GM18868 (cell line): ENCODE data around the gene ZCCHC14.

Source experiments
- ATAC-seq: cut with Tn5 transposase; IDR thresholded peaks from one replicate; pipeline ENCODE4 v1.9.1; 2021; ENCODE audit warnings: mild to moderate bottlenecking, moderate library complexity; ENCODE audit not compliant: unreplicated experiment

ZCCHC14 gene

GRCh38 chr16:87459027-87459426, 33.8 kb downstream of the ZCCHC14 start:
- no peak for ATAC-seq

GRCh38 chr16:87458424-87458915, 34.4 kb downstream of the ZCCHC14 start:
- ATAC-seq, result no peak

DNA sequence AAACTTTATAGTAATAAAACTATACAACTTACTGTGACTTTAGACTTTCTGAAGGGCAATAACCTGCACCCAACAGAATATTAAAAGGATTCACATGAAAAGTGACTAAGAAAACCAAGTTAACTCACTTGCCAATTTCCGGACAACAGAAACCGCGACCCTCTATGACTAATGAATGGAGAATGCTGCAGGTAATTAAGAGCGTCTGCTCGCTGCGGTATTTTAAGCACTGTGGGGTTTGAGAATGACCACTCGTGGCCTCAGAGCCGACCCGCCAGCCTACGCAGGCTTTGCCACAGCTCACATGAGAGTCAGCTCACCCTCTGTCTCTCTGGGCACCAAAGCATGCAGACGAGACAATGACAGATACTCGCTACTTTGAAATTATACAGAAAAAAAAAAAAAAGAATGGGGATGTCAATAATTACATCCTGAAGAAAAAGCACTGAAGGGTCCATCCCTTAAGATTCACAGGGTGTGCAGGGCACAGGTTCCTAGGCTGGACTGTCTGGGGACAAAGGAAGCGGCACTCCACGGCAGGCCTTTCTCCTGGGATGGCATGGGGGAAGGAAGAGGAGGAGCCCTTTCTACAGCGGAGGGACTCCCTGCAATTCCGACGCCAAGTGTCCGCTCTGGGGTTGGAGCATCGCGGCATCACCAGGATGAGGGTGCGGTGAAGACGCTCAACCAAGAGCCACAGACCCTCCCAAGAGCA, 35.0 kb downstream of the ZCCHC14 start:
- ATAC-seq, result no peak

GRCh38 chr16:87457061-87457611, 35.7 kb downstream of the ZCCHC14 start:
- no peak for ATAC-seq

- no peak for ATAC-seq
Measured at GRCh38 chr16:87454391-87454790, 38.4 kb downstream of the ZCCHC14 start.

- no peak for ATAC-seq
Measured at GRCh38 chr16:87453326-87453725, 39.5 kb downstream of the ZCCHC14 start.

DNA sequence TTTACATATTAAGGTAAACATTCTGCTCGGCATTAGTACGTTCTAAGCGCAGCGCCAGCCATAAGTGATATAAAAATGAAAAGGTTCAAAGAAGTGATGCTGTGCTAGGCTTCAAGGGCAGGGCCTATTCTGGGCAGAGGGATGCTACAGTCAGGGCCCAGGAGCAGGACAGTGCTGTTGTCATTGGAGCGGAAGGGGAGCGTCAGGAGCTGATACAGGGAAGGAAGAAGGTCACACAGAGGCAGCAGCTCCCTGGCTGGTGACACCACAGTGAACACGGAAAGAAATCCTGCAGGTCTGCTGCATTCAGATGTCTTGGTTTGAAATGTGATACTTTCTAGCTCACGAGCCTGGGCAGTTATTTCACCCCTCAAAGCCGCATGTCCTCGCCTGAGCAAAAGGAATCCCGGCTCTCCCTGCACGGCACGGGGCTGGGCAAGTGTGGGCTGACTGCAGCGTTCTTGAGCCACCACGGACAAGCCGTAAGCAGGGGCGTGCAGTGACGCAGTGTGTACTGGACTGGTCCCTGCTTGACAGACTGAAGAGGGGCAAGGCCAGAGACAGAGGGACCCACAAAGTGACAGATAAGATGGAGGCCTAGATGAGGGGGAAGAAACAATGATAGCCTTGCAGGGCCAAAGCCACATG, 41.1 kb downstream of the ZCCHC14 start:
- ATAC-seq, result no peak

- no peak for ATAC-seq
Measured at GRCh38 chr16:87448866-87449265, 44.0 kb downstream of the ZCCHC14 start.

GRCh38 chr16:87447323-87447722, 45.5 kb downstream of the ZCCHC14 start:
- ATAC-seq, result no peak

GRCh38 chr16:87446479-87446878, 46.3 kb downstream of the ZCCHC14 start:
- no peak for ATAC-seq

GRCh38 chr16:87445486-87445885, 47.3 kb downstream of the ZCCHC14 start:
- ATAC-seq, result no peak

DNA sequence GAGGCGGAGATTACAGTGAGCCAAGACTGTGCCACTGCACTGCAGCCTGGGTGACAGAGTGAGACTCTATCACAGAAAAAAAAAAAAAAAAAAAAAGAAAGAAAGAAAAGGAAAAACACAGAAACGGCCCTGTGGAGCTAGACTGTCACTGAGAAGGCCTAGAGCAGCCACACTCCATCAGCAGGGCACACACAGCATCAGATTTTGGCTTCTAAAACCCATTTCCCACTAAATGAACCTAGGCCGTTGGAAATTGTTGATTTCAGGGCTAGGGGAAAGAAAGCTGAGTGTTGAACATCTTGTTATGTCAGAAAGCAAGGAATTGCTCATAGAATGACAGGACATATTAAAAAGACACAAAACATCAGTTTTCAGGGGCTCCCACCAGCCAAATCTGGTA, 48.9 kb downstream of the ZCCHC14 start:
- no peak for ATAC-seq

GRCh38 chr16:87443016-87443415, 49.8 kb downstream of the ZCCHC14 start:
- ATAC-seq, result no peak

DNA sequence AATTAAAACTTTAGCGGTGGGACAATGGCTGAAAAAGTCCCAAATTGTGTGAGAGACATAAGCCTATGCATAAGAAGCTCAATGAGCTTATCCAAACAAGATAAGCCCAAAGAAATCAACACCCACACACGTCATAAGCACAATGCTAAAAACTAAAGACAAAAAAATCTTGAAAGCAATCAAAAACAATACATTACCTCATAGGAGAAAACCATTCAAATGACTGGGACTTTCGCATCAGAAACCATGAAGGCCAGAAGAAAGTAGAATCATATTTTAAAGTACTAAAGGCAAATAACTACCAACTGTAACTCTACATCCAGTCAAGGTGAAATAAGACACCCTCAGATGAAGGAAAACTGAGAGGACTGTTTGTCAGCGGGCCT, 50.2 kb downstream of the ZCCHC14 start:
- ATAC-seq, result no peak

GRCh38 chr16:87441886-87442580, 50.8 kb downstream of the ZCCHC14 start:
- no peak for ATAC-seq

DNA sequence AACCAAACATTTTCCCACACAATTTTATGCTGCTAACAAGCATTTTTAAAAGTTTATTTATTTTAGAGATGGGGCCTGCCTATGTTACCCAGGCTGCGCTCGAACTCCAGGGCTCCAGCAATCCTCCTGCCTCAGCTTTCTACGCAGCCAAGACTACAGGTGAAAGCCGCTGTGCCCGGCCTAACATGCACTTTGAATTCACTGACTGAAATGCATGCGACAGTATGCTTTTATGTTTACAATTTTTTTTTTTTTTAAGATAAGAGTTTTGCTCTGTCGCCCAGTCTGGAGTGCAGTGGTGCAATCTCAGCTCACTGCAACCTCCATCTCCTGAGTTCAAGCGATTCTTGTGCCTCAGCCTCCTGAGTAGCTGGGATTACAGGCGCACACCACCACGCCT, 52.9 kb downstream of the ZCCHC14 start:
- ATAC-seq, result no peak

- no peak for ATAC-seq
Measured at GRCh38 chr16:87438611-87438985, 54.2 kb downstream of the ZCCHC14 start.

DNA sequence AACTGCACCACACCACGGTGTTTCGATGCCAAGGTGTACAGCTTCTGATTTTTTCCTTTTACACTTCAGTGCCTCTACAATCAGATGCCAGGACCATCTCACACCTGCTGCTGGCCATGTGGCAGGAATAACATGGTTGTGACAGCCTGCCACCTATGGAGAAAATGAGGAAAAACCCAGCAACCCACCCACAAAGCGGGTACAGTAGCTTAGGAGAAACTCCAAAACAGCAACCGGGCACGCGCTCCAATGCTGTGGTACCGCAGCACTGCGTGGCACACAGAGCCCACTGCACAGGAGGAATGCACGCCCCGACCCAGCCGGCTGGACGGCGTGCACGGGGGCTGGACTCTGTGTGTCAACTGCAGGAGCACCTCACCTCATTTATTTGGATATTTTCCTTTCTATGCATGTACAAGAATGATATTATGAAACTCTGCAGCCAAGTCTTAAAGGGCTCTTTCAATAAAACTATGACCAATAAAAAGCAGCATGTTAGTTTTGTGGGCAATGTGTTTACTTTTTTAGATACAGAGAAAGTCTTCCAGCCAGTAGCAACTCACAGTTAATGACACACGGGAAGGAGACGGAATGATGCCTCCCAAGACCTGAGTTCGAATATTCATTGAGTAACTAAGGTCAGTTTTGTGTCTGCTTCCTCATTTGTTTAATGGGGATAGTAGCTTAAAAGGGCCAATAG, 54.8 kb downstream of the ZCCHC14 start:
- ATAC-seq, result no peak

DNA sequence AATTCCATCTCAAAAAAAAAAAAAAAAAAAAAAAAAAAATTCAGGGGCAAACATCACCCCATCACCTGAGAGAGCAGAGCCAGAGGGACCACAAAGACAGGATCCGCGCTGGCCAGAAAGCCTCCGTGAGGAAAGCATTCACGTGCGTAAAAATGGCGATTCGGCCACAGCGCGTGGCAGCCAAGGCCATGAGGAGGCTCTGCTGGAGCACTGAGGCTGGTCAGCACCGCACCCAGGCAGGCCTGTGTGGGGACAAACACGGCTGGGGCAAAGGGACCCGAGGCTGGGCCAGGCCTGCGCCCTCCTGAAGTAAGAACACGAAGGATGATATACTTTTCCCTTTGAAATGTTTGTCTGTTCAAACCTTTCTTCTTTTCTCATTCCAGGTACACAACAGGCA, 55.5 kb downstream of the ZCCHC14 start:
- ATAC-seq, result no peak

DNA sequence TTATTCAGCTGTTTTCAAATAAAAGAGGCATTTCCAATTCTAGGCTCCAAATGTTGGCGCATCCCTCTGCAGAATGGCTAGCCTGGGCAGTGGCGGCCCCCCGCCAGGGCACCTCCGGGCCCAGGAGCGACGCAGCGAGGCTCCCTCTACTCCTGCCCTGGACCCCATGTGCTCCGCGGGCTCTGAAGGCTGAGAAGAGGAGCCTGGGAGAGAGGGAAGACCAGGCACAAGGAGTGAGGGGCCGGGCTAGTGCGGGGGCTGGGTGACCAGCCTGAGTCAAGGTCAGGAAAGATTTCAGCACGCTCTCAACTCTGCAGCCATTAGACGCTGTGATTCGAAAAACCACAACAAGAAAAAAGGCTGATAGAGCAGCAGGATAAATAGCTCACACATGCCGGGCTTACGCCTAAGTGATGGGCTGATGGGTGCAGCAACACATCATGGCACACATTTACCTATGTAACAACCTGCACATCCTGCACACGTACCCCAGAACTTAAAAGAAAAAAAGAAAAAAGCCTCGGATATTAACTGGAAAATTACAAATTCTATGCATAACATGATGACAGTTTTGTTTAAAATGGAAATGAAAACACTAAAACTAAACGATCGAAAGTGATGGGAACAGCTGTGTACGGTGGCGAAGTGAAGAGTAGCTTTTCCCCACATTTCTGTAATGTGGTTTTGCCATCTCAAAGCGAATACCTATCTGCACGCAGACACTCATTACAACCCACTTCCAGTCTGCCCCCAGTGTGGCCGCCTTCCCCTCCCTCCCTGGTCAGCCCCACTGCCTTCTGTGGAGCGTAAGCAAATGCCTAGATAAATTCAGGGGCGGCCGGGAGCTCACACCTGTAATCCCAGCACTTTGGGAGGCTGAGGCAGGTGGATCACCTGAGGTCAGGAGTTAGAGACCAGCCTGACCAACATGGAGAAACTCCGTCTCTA, 56.3 kb downstream of the ZCCHC14 start:
- no peak for ATAC-seq
